ENCODE data around the gene MMEL1. TPM values are rescaled to one million over a fixed set of nuclear protein-coding genes. Genes with fewer than 3 reads are reported as not detected.

MMEL1 gene
- total RNA-seq, 2 experiments from 2014 or later = 0.67 to 1.8 TPM

- peaks cover 3% of the 10 kb centered on the region for H3K4me1 ChIP-seq (ENCODE audit: insufficient read depth, low read length)
- no peak overlapping the region for H3K27ac Mint-ChIP-seq
- H3K27ac ChIP-seq (ENCODE audit: low read depth in 1 of 2, low read length in 2 of 2) = no peak overlapping the region
- intact Hi-C loops (cut with DNase I, micrococcal nuclease) = no loop called here
- no peak for ATAC-seq (ENCODE audit: poor library complexity)
- no peak overlapping the region for H3K4me3 ChIP-seq (ENCODE audit: low read length)
- H3K36me3 Mint-ChIP-seq (ENCODE audit: low read depth) = peaks cover 4% of the 10 kb centered on the region
- H3K4me3 Mint-ChIP-seq = no peak overlapping the region
- H3K9me3 ChIP-seq (ENCODE audit: control insufficient read depth in 1 of 2, insufficient read depth in 1 of 2, low read length in 2 of 2) = peaks cover 18 to 30% of the 10 kb centered on the region in 2 experiments
- H3K9me3 Mint-ChIP-seq = peaks cover 17% of the 10 kb centered on the region
- H3K27me3 Mint-ChIP-seq = peaks cover 3% of the 10 kb centered on the region
- ChIA-PET CTCF (no interaction called here), POLR2A (no interaction called here)
- peak in 1 of 14 experiments; percentile 31 for DNase-seq
- no peaks in the 10 kb centered on the region for H3K27me3 ChIP-seq (ENCODE audit: control insufficient read depth in 1 of 2, insufficient read depth in 2 of 2, low read length in 2 of 2)
- TF ChIP-seq CTCF (IDR thresholded peaks at IDR 0.05) = no peak
- H3K36me3 ChIP-seq (ENCODE audit: insufficient read depth, low read length) = no peaks in the 10 kb centered on the region
- no peaks in the 10 kb centered on the region for H3K4me1 Mint-ChIP-seq (ENCODE audit: low read depth)
Measured at GRCh38 chr1:2611621-2612437, 21.0 kb downstream of the MMEL1 start.

GRCh38 chr1:2611031-2611501, 21.8 kb downstream of the MMEL1 start:
- Histone ChIP-seq H3K9me3 (ENCODE audit: control insufficient read depth in 1 of 2, insufficient read depth in 1 of 2, low read length in 2 of 2) (peaks cover 18 to 28% of the 10 kb centered on the region in 2 experiments), H3K36me3 (ENCODE audit: insufficient read depth, low read length) (no peaks in the 10 kb centered on the region), H3K27ac (ENCODE audit: low read depth in 1 of 2, low read length in 2 of 2) (no peak overlapping the region), H3K4me1 (ENCODE audit: insufficient read depth, low read length) (peaks cover 3% of the 10 kb centered on the region), H3K27me3 (ENCODE audit: control insufficient read depth in 1 of 2, insufficient read depth in 2 of 2, low read length in 2 of 2) (no peaks in the 10 kb centered on the region), H3K4me3 (ENCODE audit: low read length) (no peak overlapping the region)
- ChIA-PET CTCF (no interaction called here), POLR2A (no interaction called here)
- H3K9me3 Mint-ChIP-seq = peaks cover 13% of the 10 kb centered on the region
- H3K36me3 Mint-ChIP-seq (ENCODE audit: low read depth) = no peaks in the 10 kb centered on the region
- intact Hi-C loops (cut with DNase I, micrococcal nuclease) = no loop called here
- H3K27me3 Mint-ChIP-seq = peaks cover 3% of the 10 kb centered on the region
- H3K4me3 Mint-ChIP-seq = no peak overlapping the region
- no peak overlapping the region for H3K27ac Mint-ChIP-seq
- DNase-seq = peak in 4 of 14 experiments; percentile 17 to 48 (median 32)
- H3K4me1 Mint-ChIP-seq (ENCODE audit: low read depth) = no peaks in the 10 kb centered on the region
- ATAC-seq (ENCODE audit: poor library complexity) = no peak
- TF ChIP-seq CTCF (IDR thresholded peaks at IDR 0.05) = no peak

GRCh38 chr1:2610036-2610959, 22.5 kb downstream of the MMEL1 start:
- Mint-ChIP-seq H3K4me1 (ENCODE audit: low read depth) (no peaks in the 10 kb centered on the region), H3K4me3 (no peak overlapping the region), H3K36me3 (ENCODE audit: low read depth) (no peaks in the 10 kb centered on the region), H3K27me3 (peaks cover 3% of the 10 kb centered on the region), H3K27ac (no peak overlapping the region), H3K9me3 (peaks cover 8% of the 10 kb centered on the region)
- peaks cover 16 to 25% of the 10 kb centered on the region in 2 experiments for H3K9me3 ChIP-seq (ENCODE audit: control insufficient read depth in 1 of 2, insufficient read depth in 1 of 2, low read length in 2 of 2)
- ChIA-PET POLR2A (no interaction called here), CTCF (no interaction called here)
- H3K4me3 ChIP-seq (ENCODE audit: low read length) = no peak overlapping the region
- H3K4me1 ChIP-seq (ENCODE audit: insufficient read depth, low read length) = peaks cover 3% of the 10 kb centered on the region
- DNase-seq (peak in 2 of 14 experiments; percentile 6 to 19), ATAC-seq (ENCODE audit: poor library complexity) (no peak)
- H3K27ac ChIP-seq (ENCODE audit: low read depth in 1 of 2, low read length in 2 of 2) = no peak overlapping the region
- H3K36me3 ChIP-seq (ENCODE audit: insufficient read depth, low read length) = no peaks in the 10 kb centered on the region
- H3K27me3 ChIP-seq (ENCODE audit: control insufficient read depth in 1 of 2, insufficient read depth in 2 of 2, low read length in 2 of 2) = no peaks in the 10 kb centered on the region
- intact Hi-C loops (cut with DNase I, micrococcal nuclease) = no loop called here
- TF ChIP-seq CTCF (IDR thresholded peaks at IDR 0.05) = no peak
